Glomerular endothelial cell (primary cell): ENCODE measurements around the gene PTPRS. TPM values are rescaled to one million over a fixed set of nuclear protein-coding genes. Genes with fewer than 3 reads are reported as not detected.
"Not testable (repeated sequence)": the region's sequence is repeated elsewhere in the genome, so short reads cannot be mapped to it uniquely, and the experiment has no call there.

Source experiments
- DNase-seq: peaks from one replicate; pipeline ENCODE4 v3.0.0-alpha.2; 2011; ENCODE audit warnings: low read depth, low spot score; ENCODE audit errors: extremely low read depth
- total RNA-seq: library from RNA; depleted of rRNA; stranded (reverse); fragments of >200 nt; gene quantifications from 2 replicates; pipeline ENCODE4 v1.2.3, GENCODE V29; 2015

PTPRS gene
- total RNA-seq, 1 donor from 2014 or later = 39.6 TPM

GRCh38 chr19:5334366-5334739 lies 6.3 kb downstream of the PTPRS start:
- DNase-seq = no peak

GRCh38 chr19:5333581-5334365 lies 6.8 kb downstream of the PTPRS start:
- no peak for DNase-seq

- no peak for DNase-seq
Measured at GRCh38 chr19:5332501-5332900, 8.1 kb downstream of the PTPRS start.

- no peak for DNase-seq
Measured at GRCh38 chr19:5331790-5332189, 8.8 kb downstream of the PTPRS start.

GRCh38 chr19:5330307-5330720 lies 10.3 kb downstream of the PTPRS start:
- DNase-seq = no peak

GRCh38 chr19:5329141-5329540 lies 11.5 kb downstream of the PTPRS start:
- DNase-seq = no peak

- not testable (repeated sequence) for DNase-seq
Measured at GRCh38 chr19:5328407-5328806, 12.2 kb downstream of the PTPRS start.

- no peak for DNase-seq
Measured at GRCh38 chr19:5326986-5327623, 13.5 kb downstream of the PTPRS start.

- no peak for DNase-seq
Measured at GRCh38 chr19:5326545-5326944, 14.1 kb downstream of the PTPRS start.

- DNase-seq = no peak
Measured at GRCh38 chr19:5324947-5325346, 15.7 kb downstream of the PTPRS start.

- DNase-seq = no peak
Measured at GRCh38 chr19:5323475-5323811, 17.2 kb downstream of the PTPRS start.

GRCh38 chr19:5321851-5322681 lies 18.5 kb downstream of the PTPRS start:
- no peak for DNase-seq

- DNase-seq = no peak
Measured at GRCh38 chr19:5321066-5321642, 19.5 kb downstream of the PTPRS start.

GRCh38 chr19:5319516-5319915 lies 21.1 kb downstream of the PTPRS start:
- DNase-seq = no peak

- no peak for DNase-seq
Measured at GRCh38 chr19:5318306-5318705, 22.3 kb downstream of the PTPRS start.

- no peak for DNase-seq
Measured at GRCh38 chr19:5317321-5317720, 23.3 kb downstream of the PTPRS start.

GRCh38 chr19:5316138-5316537 lies 24.5 kb downstream of the PTPRS start:
- DNase-seq = no peak

- no peak for DNase-seq
Measured at GRCh38 chr19:5314907-5315298, 25.7 kb downstream of the PTPRS start.

GRCh38 chr19:5314012-5314906 lies 26.4 kb downstream of the PTPRS start:
- no peak for DNase-seq

GRCh38 chr19:5313307-5313706 lies 27.3 kb downstream of the PTPRS start:
- DNase-seq = no peak
